ENCODE measurements around the gene TRAF2.
A peak's percentile ranks its signal among the peaks of the same experiment; 100 is the strongest.
"Not testable (repeated sequence)": the region's sequence is repeated elsewhere in the genome, so short reads cannot be mapped to it uniquely, and the experiment has no call there.

The TRAF2 gene

DNA sequence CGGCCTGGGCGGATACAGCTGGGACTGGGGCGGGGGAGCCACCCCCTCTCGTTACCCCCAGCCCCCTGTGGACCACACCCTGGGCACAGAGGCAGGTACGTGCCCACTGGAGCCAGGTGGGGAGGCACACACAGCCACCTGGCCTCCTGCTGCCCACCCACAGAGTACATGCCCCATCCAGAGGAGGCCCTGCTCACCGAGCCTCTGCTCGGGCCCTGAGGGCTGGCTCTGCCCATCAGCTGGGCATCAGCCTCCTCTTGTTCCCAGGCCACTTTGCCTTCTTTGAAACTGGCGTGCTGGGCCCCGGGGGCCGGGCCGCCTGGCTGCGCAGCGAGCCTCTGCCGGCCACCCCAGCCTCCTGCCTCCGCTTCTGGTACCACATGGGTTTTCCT lies 27.9 kb upstream of the TRAF2 start:
- Mint-ChIP-seq H3K4me3 (no peak overlapping the region), H3K4me1 (peaks cover 4 to 14% of the 10 kb centered on the region in 2 donors), H3K36me3 (peaks cover 8 to 11% of the 10 kb centered on the region in 2 donors), H3K27ac (no peak overlapping the region), H3K9me3 (no peaks in the 10 kb centered on the region), H3K27me3 (no peaks in the 10 kb centered on the region)
- DNase-seq (no peak), ATAC-seq (replicated peaks) (no peak)

- ATAC-seq (replicated peaks) (no peak), DNase-seq (no peak)
- Mint-ChIP-seq H3K4me3 (no peak overlapping the region), H3K27ac (peak overlapping the region; percentile 21), H3K27me3 (no peaks in the 10 kb centered on the region), H3K4me1 (peaks cover 4 to 19% of the 10 kb centered on the region in 2 donors), H3K9me3 (no peaks in the 10 kb centered on the region), H3K36me3 (peaks cover 8 to 11% of the 10 kb centered on the region in 2 donors)
Measured at GRCh38 chr9:136858844-136859757, 27.2 kb upstream of the TRAF2 start.

- Mint-ChIP-seq H3K9me3 (no peaks in the 10 kb centered on the region), H3K27me3 (no peaks in the 10 kb centered on the region), H3K4me3 (no peak overlapping the region), H3K4me1 (peaks cover 7 to 27% of the 10 kb centered on the region in 2 donors), H3K36me3 (peaks cover 5 to 14% of the 10 kb centered on the region in 2 donors), H3K27ac (peak overlapping the region; percentile 25)
- ATAC-seq (replicated peaks), result no peak
- DNase-seq, result no peak
Measured at GRCh38 chr9:136860529-136860928, 25.8 kb upstream of the TRAF2 start.

GRCh38 chr9:136860933-136861873 lies 25.1 kb upstream of the TRAF2 start:
- peaks cover 7 to 27% of the 10 kb centered on the region in 2 donors for H3K4me1 Mint-ChIP-seq

DNA sequence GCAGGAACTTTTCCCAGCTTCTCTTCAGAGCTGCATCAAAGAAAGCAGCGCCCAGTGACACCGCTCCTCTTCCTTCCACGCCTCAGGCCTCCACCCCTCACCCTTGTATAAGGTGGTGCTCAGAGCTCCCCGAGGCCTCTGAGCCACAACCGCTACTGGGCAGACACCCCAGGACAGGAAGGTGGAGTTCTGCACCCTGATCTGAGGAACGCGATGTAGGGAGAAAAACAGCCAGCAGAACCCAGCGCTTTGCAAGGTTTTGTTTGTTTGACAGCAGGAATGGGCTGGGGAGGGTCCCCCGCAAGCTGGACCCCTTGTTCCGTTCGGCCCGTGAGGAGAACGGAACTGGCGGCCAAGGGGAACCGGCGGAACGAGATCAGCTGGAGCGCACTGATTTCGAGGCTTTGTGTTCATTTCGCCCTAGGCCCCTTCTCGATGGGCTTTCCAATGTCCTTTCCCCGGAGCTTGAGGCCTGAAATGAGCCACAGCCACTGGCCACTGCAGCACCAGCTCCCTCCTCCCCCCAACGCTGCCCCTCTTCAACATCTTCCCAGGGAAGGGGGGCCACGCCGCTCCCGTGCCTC lies 24.4 kb upstream of the TRAF2 start:
- Mint-ChIP-seq H3K27ac (peak overlapping the region; percentile 76), H3K36me3 (peaks cover 8 to 14% of the 10 kb centered on the region in 2 donors), H3K4me3 (no peak overlapping the region), H3K4me1 (peaks cover 7 to 27% of the 10 kb centered on the region in 2 donors), H3K9me3 (no peaks in the 10 kb centered on the region), H3K27me3 (no peaks in the 10 kb centered on the region)
- no peak for ATAC-seq (replicated peaks)
- no peak for DNase-seq

More at GRCh38 chr9:136860933-136861873, 25.1 kb upstream of the TRAF2 start:
- Mint-ChIP-seq H3K4me3 (no peak overlapping the region), H3K27ac (peak overlapping the region; percentile 76), H3K36me3 (peaks cover 8 to 14% of the 10 kb centered on the region in 2 donors), H3K27me3 (no peaks in the 10 kb centered on the region), H3K9me3 (no peaks in the 10 kb centered on the region)
- ATAC-seq (replicated peaks) (no peak), DNase-seq (peak; percentile 0)

GRCh38 chr9:136862849-136863622 lies 23.3 kb upstream of the TRAF2 start:
- no peaks in the 10 kb centered on the region for H3K27me3 Mint-ChIP-seq
- no peak overlapping the region for H3K27ac Mint-ChIP-seq
- no peak for DNase-seq
- peaks cover 8 to 14% of the 10 kb centered on the region in 2 donors for H3K36me3 Mint-ChIP-seq
- H3K4me3 Mint-ChIP-seq, result no peak overlapping the region
- peaks cover 7 to 34% of the 10 kb centered on the region in 2 donors for H3K4me1 Mint-ChIP-seq
- ATAC-seq (replicated peaks), result no peak
- no peaks in the 10 kb centered on the region for H3K9me3 Mint-ChIP-seq

DNA sequence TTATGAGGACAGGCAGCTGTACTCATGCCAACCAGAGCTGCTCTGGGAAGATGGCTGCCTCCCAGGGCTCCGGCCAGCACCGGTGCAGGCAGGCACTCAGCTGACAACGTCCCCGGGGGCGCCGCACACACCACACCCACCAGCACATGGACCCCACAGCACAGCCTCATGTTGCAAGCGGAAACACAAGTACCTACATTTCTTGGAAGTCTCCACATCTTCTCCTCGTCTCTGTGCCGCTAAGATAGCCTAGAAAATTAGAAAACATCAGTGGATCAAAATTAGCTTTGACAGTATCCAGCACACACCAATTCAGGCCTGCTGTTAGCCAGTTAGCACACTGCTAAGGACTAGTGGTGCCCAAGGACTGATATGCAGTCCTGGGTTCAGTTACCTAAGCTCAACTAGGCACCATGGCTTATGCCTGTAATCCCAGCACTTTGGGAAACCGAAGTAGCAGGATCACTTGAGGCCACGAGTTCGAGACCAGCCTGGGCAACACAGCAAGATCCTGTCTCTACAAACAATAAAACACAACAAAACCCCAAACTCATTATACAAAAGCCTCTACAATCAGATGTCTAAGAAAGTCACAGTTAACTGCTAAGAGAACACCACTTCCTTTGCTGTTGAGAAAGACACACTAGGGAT lies 22.6 kb upstream of the TRAF2 start:
- H3K27me3 Mint-ChIP-seq, result no peaks in the 10 kb centered on the region
- DNase-seq, result no peak
- no peak for ATAC-seq (replicated peaks)
- peaks cover 10 to 38% of the 10 kb centered on the region in 2 donors for H3K4me1 Mint-ChIP-seq
- H3K4me3 Mint-ChIP-seq, result no peak overlapping the region
- H3K27ac Mint-ChIP-seq, result no peak overlapping the region
- peaks cover 12 to 20% of the 10 kb centered on the region in 2 donors for H3K36me3 Mint-ChIP-seq
- no peaks in the 10 kb centered on the region for H3K9me3 Mint-ChIP-seq

- DNase-seq (no peak), ATAC-seq (replicated peaks) (no peak)
- peak overlapping the region; percentile 93 for H3K4me3 Mint-ChIP-seq
- peak overlapping the region; percentile 96 for H3K27ac Mint-ChIP-seq
- no peaks in the 10 kb centered on the region for H3K27me3 Mint-ChIP-seq
- H3K4me1 Mint-ChIP-seq, result peaks cover 10 to 38% of the 10 kb centered on the region in 2 donors
- H3K36me3 Mint-ChIP-seq, result peaks cover 12 to 20% of the 10 kb centered on the region in 2 donors
- no peaks in the 10 kb centered on the region for H3K9me3 Mint-ChIP-seq
Measured at GRCh38 chr9:136865041-136865767, 21.1 kb upstream of the TRAF2 start.

DNA sequence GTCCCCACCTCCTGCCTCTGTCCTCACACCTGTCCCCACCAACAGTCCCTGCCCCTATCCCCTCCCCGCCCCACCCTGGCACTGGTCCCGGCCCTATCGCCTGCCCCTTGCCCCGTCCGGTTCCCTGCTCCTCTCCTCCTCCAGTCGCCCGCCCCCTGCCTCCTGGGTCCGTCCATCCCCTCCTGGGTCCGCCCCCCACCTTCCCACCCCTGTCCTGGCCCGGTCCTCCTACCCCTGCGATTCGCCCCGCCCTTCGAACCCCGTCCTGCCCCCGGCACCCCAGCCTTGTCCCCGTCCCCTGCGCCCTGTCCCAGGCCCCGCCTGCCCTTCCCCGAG lies 20.6 kb upstream of the TRAF2 start:
- Mint-ChIP-seq H3K27ac (peak overlapping the region; percentile 96), H3K36me3 (peaks cover 12 to 16% of the 10 kb centered on the region in 2 donors), H3K9me3 (no peaks in the 10 kb centered on the region), H3K4me1 (peaks cover 8 to 38% of the 10 kb centered on the region in 2 donors), H3K27me3 (no peaks in the 10 kb centered on the region), H3K4me3 (peak overlapping the region; percentile 93)
- ATAC-seq (replicated peaks), result peak; percentile 24 to 28
- DNase-seq, result no peak

GRCh38 chr9:136866898-136867421 lies 19.4 kb upstream of the TRAF2 start:
- not testable (repeated sequence) for ATAC-seq (replicated peaks); H3K27me3 Mint-ChIP-seq
- peaks cover 8 to 30% of the 10 kb centered on the region in 2 donors for H3K4me1 Mint-ChIP-seq

GRCh38 chr9:136867480-136867879 lies 18.8 kb upstream of the TRAF2 start:
- no peak overlapping the region for H3K27ac Mint-ChIP-seq
- H3K36me3 Mint-ChIP-seq, result peaks cover 9 to 10% of the 10 kb centered on the region in 2 donors
- H3K27me3 Mint-ChIP-seq, result no peaks in the 10 kb centered on the region
- DNase-seq, result no peak
- no peaks in the 10 kb centered on the region for H3K9me3 Mint-ChIP-seq
- H3K4me1 Mint-ChIP-seq, result peaks cover 8 to 25% of the 10 kb centered on the region in 2 donors
- H3K4me3 Mint-ChIP-seq, result peak overlapping the region; percentile 16 to 50
- no peak for ATAC-seq (replicated peaks)

More at GRCh38 chr9:136866898-136867421, 19.4 kb upstream of the TRAF2 start:
- Mint-ChIP-seq H3K27ac (peak overlapping the region; percentile 89), H3K4me3 (peak overlapping the region; percentile 66 to 82), H3K36me3 (peaks cover 13% of the 10 kb centered on the region in 2 donors)
- not testable (repeated sequence) for DNase-seq, H3K9me3 Mint-ChIP-seq

GRCh38 chr9:136867917-136868316 lies 18.4 kb upstream of the TRAF2 start:
- H3K4me3 Mint-ChIP-seq, result no peak overlapping the region
- no peak overlapping the region for H3K27ac Mint-ChIP-seq
- DNase-seq, result no peak
- no peaks in the 10 kb centered on the region for H3K27me3 Mint-ChIP-seq
- H3K36me3 Mint-ChIP-seq, result peaks cover 9 to 10% of the 10 kb centered on the region in 2 donors
- H3K9me3 Mint-ChIP-seq, result peaks cover 1 to 3% of the 10 kb centered on the region in 2 donors
- H3K4me1 Mint-ChIP-seq, result peaks cover 8 to 24% of the 10 kb centered on the region in 2 donors
- ATAC-seq (replicated peaks), result no peak

Measured in stimulated activated naive B cell treated with anti-CD40 and anti-IgM and Interleukin-4, amounts not matched to agents 10 μg/mL and 1 μg/mL and 100 μg/mL, for 72 hours (primary cell).